IPS DF 4.7 (cell line): Measurements from ENCODE around the gene NKIRAS2.
"Not testable (repeated sequence)": the region's sequence is repeated elsewhere in the genome, so short reads cannot be mapped to it uniquely, and the experiment has no call there.

Experiments
- DNase-seq: peaks from one replicate; pipeline ENCODE4 v3.0.0-alpha.2; 2013; ENCODE audit warnings: low spot score; ENCODE audit errors: extremely low read depth

NKIRAS2 gene

GRCh38 chr17:41998497-41998896, 21.4 kb upstream of the NKIRAS2 start:
- no peak for DNase-seq

DNA sequence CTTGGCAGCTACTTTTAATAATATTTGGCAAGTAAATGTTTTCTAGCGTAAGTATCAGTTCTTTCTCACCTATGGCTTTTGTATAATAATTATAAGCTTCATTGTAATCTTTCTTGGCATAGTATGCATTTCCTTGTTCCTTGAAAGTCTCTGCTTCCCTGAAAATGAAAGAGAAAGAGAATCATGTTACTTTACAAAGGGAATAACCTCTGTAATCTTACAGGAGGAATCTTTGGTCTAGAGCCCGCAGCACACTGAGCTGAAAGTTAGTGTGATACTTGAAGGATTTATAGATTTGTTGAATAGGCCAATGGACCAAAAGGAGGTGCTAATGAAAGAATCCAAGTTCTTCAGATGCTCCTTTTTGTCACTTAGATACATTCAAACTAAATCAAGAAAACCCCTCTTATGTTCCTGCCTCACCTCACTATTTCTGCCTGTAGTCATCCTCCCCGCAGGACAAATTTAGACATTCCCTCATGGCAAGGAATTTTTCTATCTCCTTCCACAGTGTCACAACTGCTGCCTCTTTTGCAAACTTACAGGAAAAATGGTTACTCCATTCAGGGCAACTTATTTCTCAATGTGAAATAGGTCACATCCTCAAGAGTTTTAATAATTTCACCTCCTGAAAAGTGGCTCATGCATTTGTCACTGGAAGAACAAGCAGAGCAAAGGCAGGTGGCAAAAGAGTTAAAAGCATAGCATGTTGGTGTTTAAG, 19.3 kb upstream of the NKIRAS2 start:
- no peak for DNase-seq

DNA sequence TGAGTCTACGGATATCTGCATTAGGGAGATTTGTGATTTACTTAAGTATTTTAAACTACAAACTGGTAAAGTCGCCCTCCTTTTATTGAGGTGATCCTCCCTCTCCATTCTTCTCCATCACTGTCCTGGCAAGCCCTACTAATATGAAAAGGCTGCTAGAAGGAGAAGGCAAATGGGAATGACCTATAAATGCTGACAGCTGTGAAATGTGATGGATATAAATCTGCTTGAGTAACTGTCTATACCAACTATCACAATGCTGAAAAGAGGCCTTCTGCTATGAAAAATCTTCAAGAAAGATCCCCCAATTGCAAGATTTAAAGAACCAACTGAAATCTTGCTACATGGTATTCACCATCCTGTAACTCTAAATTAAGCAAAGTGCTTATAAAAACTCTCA, 18.2 kb upstream of the NKIRAS2 start:
- no peak for DNase-seq

GRCh38 chr17:42002175-42002791, 17.6 kb upstream of the NKIRAS2 start:
- no peak for DNase-seq

- no peak for DNase-seq
Observed at GRCh38 chr17:42002792-42003301, 17.0 kb upstream of the NKIRAS2 start.

DNA sequence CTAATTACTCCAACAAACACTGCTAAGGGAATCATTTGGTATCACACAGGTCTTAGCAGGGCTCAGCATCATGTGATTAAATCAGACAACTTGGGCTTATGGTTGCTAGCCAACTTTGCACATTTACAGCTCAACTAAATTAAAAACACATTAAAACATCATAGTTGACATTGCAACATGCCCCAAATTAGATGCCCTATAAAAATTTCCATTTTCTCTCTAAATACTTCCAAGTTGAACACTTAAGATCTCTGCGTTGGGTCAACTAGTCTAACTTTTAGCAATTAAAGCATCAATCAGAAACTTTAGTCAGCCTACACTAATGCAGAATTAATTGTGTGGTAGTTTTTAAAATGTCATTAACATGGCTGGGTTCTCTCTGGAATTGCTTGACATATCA, 14.7 kb upstream of the NKIRAS2 start:
- no peak for DNase-seq

- DNase-seq, result no peak
Observed at GRCh38 chr17:42009170-42009569, 10.7 kb upstream of the NKIRAS2 start.

GRCh38 chr17:42010266-42010680, 9.6 kb upstream of the NKIRAS2 start:
- DNase-seq, result not testable (repeated sequence)

- no peak for DNase-seq
Observed at GRCh38 chr17:42010898-42011516, 8.9 kb upstream of the NKIRAS2 start.

GRCh38 chr17:42012363-42012762, 7.5 kb upstream of the NKIRAS2 start:
- DNase-seq, result not testable (repeated sequence)

DNA sequence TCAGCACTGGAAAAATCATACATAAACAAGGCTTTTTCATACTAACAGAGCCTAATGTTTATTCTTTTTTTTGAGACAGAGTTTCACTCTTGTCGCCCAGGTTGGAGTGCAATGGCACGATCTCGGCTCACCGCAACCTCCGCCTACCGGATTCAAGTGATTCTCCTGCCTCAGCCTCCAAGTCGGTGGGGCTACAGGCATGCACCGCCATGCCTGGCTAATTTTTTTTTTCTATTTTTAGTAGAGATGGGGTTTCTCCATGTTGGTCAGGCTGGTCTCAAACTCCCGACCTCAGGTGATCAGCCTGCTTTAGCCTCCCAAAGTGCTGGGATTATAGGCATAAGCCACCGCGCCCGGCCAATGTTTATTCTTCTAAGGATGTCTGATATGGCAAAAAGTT, 6.2 kb upstream of the NKIRAS2 start:
- DNase-seq, result not testable (repeated sequence)

- DNase-seq, result no peak
Observed at GRCh38 chr17:42016411-42016831, 3.5 kb upstream of the NKIRAS2 start.

- DNase-seq, result peak; percentile 68
Observed at GRCh38 chr17:42016941-42017865, 2.7 kb upstream of the NKIRAS2 start, which contains the start of gene DNAJC7. Gene DNAJC7, minus strand, starts transcription at chr17:42017439. Its CDS starts 23 bp downstream, at chr17:42017416.

DNA sequence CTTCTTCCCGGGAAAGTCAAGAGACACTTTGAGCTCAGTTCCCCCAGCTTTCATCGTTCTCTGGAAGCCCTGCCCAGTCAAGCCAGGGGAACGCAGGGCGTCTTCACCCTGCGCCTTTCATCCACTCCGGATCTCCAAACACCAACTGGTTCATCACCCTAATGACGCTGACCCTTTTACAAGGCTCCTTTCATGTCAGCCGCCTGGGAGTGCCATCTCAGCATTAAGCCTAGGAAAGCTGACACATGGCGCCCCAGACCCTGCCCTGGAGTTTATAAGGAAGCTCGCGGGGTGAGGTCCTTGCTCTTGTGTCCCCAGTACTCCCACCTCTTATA, 2.1 kb upstream of the NKIRAS2 start:
- no peak for DNase-seq

DNA sequence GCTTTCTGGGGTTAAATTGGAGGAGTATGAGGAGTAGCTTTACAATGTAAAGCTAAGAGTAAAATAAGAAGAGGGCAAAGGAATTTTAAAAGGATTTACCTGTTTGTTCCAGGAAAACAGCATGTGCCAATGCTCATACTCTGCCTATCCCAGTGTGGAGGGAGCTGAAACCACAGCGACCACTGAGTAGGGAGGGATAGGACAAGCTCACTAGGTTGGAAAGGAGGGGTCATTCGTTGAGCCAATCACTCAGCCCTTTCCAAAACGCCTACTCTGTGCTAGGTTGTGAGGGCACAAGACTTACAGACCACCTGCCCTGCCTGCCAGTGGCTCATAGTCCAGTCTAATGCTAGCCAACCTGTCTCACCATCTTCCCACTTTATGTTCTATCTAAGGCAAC, 1.6 kb upstream of the NKIRAS2 start:
- DNase-seq, result no peak

DNA sequence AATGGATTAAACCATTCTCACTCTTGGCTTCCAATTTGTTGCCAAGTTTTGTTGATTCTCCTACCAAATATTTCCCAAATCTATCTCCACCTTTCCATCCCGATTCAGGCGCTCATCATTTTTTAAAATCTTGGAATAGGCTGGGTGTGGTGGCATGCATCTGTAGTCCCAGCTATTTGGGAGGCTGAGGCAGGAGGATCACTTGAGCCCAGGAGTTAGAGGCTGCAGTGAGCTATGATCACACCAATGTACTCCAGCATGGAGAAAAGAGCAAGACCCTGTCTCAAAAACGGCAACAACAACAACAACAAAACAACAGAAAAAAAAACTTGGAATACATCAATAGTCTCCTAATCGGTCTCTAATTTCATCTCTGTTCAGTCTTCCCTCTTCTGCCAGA, 902 bp upstream of the NKIRAS2 start:
- DNase-seq, result no peak

GRCh38 chr17:42020845-42021244, 955 bp downstream of the NKIRAS2 start:
- DNase-seq, result not testable (repeated sequence)

DNA sequence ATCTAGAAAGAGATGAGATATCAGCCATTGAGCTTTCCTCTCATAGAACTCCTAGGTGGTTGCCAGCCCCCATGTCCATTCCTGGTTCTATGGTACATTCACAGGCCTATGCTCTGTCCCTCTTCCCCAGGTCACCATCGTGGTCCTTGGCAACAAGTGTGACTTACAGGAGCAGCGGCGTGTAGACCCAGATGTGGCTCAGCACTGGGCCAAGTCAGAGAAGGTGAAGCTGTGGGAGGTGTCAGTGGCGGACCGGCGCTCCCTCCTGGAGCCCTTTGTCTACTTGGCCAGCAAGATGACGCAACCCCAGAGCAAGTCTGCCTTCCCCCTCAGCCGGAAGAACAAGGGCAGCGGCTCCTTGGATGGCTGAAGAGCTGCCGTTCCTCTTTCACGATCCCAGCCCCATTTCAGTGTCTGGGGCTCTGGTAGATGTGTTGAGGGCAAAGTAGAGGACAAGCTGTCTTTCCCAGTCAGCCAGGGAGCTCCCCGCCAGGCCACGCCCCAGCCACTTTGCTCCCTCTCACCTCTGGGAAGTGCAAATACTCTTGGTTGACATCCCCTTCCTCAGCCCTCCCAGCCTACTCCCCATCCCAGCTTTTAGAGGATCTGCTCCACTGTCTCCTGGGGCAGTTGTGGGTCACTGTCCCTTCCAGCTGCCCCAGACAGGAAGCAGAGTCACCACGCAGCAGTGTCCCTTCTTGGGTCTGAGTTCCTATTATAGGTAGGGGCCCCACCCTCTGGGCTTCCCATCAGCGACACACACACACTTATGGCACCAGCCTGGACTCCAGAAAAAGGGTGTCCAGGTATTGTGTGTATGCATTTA, 3.8 kb downstream of the NKIRAS2 start:
- no peak for DNase-seq

DNA sequence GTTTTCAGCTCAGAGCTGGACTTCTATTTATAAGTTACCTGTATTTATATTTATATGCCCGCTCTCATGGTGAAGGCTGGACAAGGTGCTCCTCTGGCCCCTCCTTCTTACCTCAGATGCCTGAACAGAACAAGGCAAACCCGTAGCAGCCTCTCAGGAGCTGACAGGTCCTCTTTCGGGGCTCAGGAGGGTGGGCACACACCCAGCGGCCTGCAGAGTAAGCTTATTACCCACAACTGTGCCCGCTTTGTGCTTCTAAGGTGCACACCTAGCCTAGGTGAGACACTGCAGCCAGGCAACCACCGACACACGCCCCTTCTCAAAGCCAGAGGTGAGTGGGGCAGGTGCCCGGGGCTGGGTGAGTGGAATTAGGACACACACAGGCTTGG, 5.3 kb downstream of the NKIRAS2 start:
- DNase-seq, result no peak

- DNase-seq, result no peak
Observed at GRCh38 chr17:42025936-42026335, 6.0 kb downstream of the NKIRAS2 start.
